Mucosa of stomach (tissue), 1 donor: ENCODE results near the gene FRMD1.

Source experiments
- H3K27me3 ChIP-seq: one replicate; pipeline ENCODE4 v1.7.0; 2013; ENCODE audit warnings: mild to moderate bottlenecking, low read length; ENCODE audit not compliant: control insufficient read depth, insufficient read depth
- H3K36me3 ChIP-seq: one replicate; pipeline ENCODE4 v1.7.0; 2013; ENCODE audit warnings: low read length; ENCODE audit not compliant: control insufficient read depth, insufficient read depth
- H3K4me1 ChIP-seq: one replicate; pipeline ENCODE4 v1.7.0; 2013; ENCODE audit warnings: mild to moderate bottlenecking, low read length; ENCODE audit not compliant: control insufficient read depth, insufficient read depth
- H3K4me3 ChIP-seq: one replicate; pipeline ENCODE4 v1.7.0; 2013; ENCODE audit warnings: low read length
- H3K9ac ChIP-seq: one replicate; pipeline ENCODE4 v1.7.0; 2013; ENCODE audit warnings: mild to moderate bottlenecking, low read length, moderate library complexity
- H3K9me3 ChIP-seq: one replicate; pipeline ENCODE4 v1.7.0; 2013; ENCODE audit warnings: mild to moderate bottlenecking, low read length, moderate library complexity; ENCODE audit not compliant: control insufficient read depth
- donor health status: Pancreatic carcinoma.

The FRMD1 gene

DNA sequence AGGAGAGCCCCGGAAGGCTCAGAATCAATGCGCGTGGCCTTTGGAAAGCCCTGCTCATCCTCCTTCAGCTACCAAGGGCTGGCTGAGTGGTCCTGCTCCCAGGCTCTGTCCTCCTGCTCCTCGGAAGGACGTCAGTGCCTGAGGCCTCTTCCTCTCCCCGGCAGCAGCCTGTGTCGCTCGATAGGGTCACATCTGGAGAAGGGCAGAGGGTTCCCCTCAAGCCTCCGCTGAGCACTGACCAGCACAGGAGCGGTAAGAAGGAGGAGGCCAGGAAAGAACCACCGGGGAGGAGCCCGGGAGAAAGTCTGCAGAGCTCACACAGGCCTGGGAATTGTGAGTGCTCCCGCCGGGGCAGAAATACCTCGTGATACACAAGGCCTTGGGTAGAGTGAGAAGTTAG lies 60.3 kb downstream of the FRMD1 start:
- no peak overlapping the region for H3K4me3 ChIP-seq
- H3K36me3 ChIP-seq, result no peaks in the 10 kb centered on the region
- H3K9me3 ChIP-seq, result no peaks in the 10 kb centered on the region

GRCh38 chr6:168017629-168018028 lies 61.4 kb downstream of the FRMD1 start:
- no peak overlapping the region for H3K9ac ChIP-seq
- H3K4me3 ChIP-seq, result no peak overlapping the region
- no peaks in the 10 kb centered on the region for H3K4me1 ChIP-seq

More for the DNA sequence above, 60.3 kb downstream of the FRMD1 start:
- Histone ChIP-seq H3K9ac (no peak overlapping the region), H3K27me3 (peaks cover 11% of the 10 kb centered on the region), H3K4me1 (no peaks in the 10 kb centered on the region)

DNA sequence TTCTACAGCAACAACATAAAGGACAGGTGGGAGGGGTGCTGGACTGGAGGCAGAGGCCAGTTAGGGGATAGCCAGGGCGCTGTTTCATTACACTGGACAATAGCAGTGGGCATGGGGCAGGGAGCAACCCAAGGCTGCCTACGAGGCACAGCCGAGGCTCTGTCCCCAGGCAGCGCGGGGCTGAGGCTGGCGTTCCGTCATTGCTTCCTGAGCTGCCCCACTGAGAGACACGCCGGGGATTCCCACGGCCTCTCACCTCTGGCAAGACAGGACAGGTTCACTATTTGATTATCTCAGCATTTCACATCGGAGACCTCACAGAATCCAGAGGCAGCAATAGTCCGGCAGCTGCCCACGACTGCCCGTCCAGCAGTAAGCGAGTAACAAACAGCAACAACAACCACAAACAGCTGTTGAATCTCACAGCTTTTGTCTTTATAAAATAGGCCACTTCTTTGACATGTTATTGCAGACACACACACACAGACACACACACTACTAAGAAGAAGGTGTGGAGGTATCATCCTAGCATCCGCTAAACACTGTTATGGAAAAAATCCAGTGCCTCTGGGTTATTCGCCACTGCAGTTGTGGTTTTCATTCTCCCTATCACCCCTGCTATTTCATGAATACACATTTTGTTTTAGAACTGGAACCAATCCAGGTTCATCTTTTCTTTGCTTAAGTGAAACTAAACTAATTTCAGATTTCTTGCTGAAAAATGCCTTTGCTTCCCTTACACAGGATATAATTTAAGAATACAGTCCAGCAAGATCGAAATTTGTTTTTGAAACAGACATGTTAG lies 62.1 kb downstream of the FRMD1 start:
- Histone ChIP-seq H3K27me3 (peaks cover 11% of the 10 kb centered on the region), H3K9ac (no peak overlapping the region), H3K36me3 (no peaks in the 10 kb centered on the region), H3K4me1 (no peaks in the 10 kb centered on the region), H3K9me3 (no peaks in the 10 kb centered on the region), H3K4me3 (no peak overlapping the region)

More at GRCh38 chr6:168017629-168018028, 61.4 kb downstream of the FRMD1 start:
- Histone ChIP-seq H3K27me3 (peaks cover 11% of the 10 kb centered on the region), H3K9me3 (no peaks in the 10 kb centered on the region), H3K36me3 (no peaks in the 10 kb centered on the region)

GRCh38 chr6:168016176-168016620 lies 62.8 kb downstream of the FRMD1 start:
- Histone ChIP-seq H3K27me3 (peaks cover 11% of the 10 kb centered on the region), H3K4me3 (no peak overlapping the region), H3K9ac (peak overlapping the region; percentile 5), H3K36me3 (no peaks in the 10 kb centered on the region), H3K9me3 (no peaks in the 10 kb centered on the region), H3K4me1 (no peaks in the 10 kb centered on the region)

DNA sequence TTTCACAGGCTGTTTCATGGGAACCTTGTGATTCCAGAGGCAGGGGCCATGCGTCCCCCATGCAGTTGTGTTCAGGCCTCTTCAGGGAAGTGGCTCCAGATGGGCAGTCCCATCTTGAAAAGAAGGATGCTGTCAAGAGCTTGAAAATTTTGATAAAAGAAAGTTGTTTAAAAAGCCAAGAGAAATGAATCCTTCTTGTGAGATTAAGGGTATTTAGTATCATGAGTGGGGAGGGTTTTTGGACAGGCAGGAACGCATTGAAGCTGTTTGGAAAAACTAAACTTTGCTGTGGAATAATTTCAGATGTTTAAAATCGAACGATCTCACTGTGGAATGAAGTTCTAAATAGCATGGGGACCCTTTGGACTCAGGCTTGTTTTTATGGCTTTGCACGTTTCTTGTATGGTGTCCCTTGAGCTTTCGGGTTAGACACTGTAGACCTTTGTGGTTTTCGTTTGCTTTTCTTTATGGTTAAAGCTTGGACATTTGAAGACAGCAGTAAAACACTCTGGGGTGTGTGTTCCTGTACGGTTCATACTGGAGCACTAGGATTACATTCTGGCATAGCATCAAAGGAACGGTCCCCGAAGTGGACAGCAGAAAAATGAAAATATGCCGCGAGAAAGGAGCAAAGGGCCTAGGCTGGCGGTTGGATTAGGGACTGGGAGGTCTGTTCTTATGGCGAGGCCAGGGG lies 63.4 kb downstream of the FRMD1 start:
- Histone ChIP-seq H3K36me3 (no peaks in the 10 kb centered on the region), H3K9ac (no peak overlapping the region), H3K27me3 (peaks cover 11% of the 10 kb centered on the region), H3K4me3 (no peak overlapping the region), H3K9me3 (no peaks in the 10 kb centered on the region), H3K4me1 (no peaks in the 10 kb centered on the region)

- no peaks in the 10 kb centered on the region for H3K4me1 ChIP-seq
- no peaks in the 10 kb centered on the region for H3K36me3 ChIP-seq
- H3K4me3 ChIP-seq, result no peak overlapping the region
- H3K9me3 ChIP-seq, result no peaks in the 10 kb centered on the region
- H3K9ac ChIP-seq, result no peak overlapping the region
- peaks cover 11% of the 10 kb centered on the region for H3K27me3 ChIP-seq
These were observed 64.0 kb downstream of the FRMD1 start for GRCh38 chr6:168015009-168015408.

DNA sequence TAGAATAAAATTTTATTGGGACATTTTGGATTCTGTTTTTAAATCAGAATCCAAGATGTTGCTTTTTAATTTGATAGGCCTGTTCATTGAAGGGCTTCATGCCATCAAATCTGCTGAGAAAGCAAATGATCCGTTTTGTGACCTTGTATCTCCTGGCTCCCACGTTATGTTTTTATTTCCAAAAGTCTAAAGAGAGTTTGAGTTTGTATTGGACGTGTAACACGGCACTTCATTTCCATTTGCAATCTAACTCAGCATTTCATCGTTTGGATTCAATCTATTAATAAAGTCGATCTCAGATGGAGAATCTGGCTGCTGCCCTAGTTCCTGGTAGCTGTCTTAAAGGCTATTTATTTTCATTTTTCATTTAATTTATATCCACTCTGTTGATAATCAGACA lies 64.6 kb downstream of the FRMD1 start:
- Histone ChIP-seq H3K9ac (no peak overlapping the region), H3K4me1 (no peaks in the 10 kb centered on the region), H3K4me3 (no peak overlapping the region), H3K9me3 (no peaks in the 10 kb centered on the region), H3K36me3 (no peaks in the 10 kb centered on the region), H3K27me3 (peaks cover 11% of the 10 kb centered on the region)

DNA sequence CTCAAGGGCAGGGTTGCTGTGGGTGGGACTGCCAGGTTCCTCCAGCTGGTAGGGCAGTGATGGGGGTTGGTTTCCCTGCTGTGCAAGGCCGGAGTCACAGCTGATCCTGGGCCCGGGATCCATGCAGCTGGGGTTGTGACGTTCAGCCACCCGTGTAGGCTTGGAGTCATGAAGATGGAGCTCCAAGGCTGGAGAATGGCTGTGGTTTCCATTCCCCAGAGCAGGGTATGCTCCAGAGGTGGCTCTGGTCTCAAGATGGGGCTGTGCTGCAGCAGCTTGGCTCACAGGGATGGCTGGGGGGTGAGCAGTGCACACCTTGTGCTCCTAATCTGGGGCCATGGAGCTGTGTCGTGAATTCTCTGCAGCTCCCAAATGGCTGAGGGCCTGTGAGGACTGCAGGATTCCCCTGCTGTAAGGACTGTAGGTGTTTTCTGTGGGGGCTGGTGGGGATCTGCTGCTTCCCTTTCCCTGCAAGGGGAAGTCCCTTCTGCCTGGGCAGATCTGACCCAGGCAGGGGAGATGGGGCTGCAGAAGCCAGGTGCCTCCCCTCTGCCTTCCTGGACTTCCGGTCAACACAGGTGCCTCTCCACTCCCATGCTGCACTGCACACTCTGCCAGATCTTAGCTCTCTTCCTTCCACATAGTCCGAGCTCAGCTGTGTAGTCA lies 65.6 kb downstream of the FRMD1 start:
- H3K4me1 ChIP-seq, result no peaks in the 10 kb centered on the region
- H3K36me3 ChIP-seq, result no peaks in the 10 kb centered on the region
- H3K27me3 ChIP-seq, result peaks cover 9% of the 10 kb centered on the region
- no peak overlapping the region for H3K9ac ChIP-seq
- H3K4me3 ChIP-seq, result no peak overlapping the region
- H3K9me3 ChIP-seq, result no peaks in the 10 kb centered on the region

- no peak overlapping the region for H3K4me3 ChIP-seq
- H3K9me3 ChIP-seq, result no peaks in the 10 kb centered on the region
- H3K9ac ChIP-seq, result no peak overlapping the region
- no peaks in the 10 kb centered on the region for H3K36me3 ChIP-seq
- peaks cover 9% of the 10 kb centered on the region for H3K27me3 ChIP-seq
- no peaks in the 10 kb centered on the region for H3K4me1 ChIP-seq
These were observed 66.4 kb downstream of the FRMD1 start for GRCh38 chr6:168012431-168013249.

DNA sequence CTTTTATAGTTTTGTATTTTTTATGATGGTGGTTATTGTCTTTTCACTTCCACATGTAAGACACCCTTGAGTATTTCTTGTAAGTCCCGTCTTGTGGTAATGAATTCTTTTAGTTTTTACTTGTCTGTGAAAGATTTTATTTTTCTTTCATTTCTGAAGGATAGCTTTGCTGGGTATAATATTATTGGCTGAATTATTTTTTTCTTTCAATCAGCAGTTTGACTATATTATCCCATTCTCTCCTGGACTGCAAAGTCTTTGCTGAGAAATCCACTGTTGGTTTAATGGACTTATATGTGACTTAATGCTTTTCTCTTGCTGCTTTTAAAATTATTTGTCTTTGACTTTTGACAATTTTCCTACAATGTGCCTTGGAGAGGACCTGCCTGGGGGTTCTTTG lies 67.7 kb downstream of the FRMD1 start:
- Histone ChIP-seq H3K36me3 (no peaks in the 10 kb centered on the region), H3K4me3 (no peak overlapping the region), H3K9ac (no peak overlapping the region), H3K9me3 (no peaks in the 10 kb centered on the region), H3K4me1 (no peaks in the 10 kb centered on the region), H3K27me3 (no peaks in the 10 kb centered on the region)

GRCh38 chr6:168009331-168009730 lies 69.7 kb downstream of the FRMD1 start:
- Histone ChIP-seq H3K9me3 (no peaks in the 10 kb centered on the region), H3K9ac (no peak overlapping the region), H3K4me3 (no peak overlapping the region), H3K4me1 (no peaks in the 10 kb centered on the region), H3K36me3 (no peaks in the 10 kb centered on the region), H3K27me3 (no peaks in the 10 kb centered on the region)
